Activated T-cell treated with anti-CD3 and anti-CD28 coated beads for 4 hours (primary cell): ENCODE data around the gene ABHD16B.
"Not testable (repeated sequence)": the region's sequence is repeated elsewhere in the genome, so short reads cannot be mapped to it uniquely, and the experiment has no call there.

Source experiments
- DNase-seq: peaks from one replicate; pipeline ENCODE4 v3.0.0-alpha.2; 2020

Gene ABHD16B

DNA sequence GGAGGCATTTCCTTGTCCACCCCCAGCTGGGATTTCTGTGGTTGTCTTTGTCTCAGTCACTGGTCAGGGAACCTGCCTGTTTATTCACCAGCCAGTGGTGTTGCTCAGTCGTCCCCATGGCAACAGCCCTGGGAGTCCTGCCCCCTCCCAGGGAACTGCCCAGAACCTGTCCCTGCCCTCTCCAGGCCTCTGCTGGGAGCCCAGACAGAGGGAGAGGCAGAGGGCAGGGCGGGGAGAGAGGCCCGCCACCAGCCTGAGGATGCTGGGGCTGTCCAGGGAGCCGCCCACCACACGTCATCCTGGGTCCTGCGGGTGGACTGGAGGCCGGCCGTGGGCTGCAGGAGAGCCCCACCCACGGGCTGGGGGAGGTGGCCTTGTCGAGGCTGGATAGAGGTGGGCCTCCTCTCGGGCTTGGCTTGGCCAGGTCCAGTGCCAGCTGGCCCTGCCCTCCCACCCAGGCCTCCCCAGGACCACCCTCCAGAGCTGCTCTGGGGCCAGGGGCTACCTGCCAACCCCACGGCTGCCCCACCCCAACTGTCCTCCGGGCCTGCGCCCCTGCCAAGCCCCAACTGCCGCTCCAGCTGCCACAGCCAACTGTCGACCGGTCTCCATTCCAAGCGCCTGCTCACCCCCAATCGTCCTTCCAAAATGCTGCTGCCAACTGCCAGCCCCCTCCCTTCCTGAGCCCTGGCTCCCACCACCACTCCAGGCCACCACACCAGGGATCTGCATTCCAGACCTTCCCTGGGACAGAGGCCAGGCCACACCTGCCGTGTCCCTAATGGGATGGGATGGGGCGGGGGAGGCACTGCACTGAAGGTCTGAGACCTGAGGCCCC is 26.1 kb upstream of the ABHD16B start:
- DNase-seq: no peak

DNA sequence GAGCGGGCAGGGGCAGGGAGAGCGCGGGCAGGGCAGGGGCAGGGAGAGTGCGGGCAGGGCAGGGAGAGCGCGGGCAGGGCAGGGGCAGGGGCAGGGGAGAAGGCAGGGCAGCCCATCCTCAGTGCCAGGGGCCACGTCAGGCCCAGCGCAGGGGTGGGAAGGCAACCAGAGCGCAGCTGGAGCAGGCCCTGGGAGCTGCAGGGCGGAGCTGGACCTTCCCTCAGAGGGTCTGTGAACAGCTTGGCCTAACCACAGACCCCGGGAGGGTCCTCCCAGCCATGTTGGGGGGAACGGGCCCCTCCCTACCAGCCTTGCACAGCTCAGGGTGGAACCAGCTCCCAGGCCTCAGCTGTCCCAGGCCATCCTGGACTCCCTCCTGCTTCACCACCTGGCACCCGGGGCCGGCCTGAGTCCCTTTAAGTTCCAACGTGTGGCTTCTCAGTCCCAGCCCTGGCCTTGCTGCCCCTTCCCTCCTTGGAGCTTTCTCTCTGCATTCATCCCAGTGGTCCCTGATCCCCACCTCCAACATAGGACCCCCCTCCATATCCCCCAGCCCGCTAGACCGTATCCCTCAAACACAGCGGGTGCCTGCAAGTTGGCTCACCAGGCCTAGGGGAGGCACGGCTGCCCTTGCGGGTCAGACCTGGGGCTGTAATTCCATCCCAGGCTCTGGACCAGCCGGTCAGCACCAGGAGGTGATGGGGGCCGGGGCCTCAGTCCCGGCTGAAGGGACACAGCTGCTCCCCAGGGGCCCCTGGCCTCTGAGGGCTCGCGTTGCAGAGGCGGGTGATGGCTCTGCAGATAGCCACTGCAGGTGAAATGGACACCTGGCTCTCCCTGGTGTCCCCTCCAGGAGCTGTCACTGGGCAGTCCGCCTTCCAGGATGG is 24.6 kb upstream of the ABHD16B start:
- no peak for DNase-seq

DNA sequence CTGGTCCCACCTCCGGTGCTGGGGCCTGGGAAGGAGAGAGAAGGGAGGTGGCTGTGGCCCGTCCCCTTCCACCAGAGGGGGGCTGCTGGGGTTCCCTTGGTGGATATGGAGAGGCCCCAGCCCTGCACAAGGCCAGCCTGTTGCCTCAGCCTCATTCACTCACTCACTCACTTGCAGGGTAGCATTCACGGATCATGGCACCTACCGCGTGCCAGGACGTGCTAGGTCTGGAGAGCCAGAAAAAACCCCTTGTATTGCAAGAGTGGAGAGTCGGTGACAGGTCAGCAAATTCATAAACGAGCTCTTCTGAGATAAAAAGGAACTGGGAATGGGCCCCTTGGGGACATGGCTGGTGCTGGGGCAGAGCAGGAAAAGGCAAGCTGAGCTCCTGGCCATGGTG is 23.8 kb upstream of the ABHD16B start:
- DNase-seq: no peak

DNA sequence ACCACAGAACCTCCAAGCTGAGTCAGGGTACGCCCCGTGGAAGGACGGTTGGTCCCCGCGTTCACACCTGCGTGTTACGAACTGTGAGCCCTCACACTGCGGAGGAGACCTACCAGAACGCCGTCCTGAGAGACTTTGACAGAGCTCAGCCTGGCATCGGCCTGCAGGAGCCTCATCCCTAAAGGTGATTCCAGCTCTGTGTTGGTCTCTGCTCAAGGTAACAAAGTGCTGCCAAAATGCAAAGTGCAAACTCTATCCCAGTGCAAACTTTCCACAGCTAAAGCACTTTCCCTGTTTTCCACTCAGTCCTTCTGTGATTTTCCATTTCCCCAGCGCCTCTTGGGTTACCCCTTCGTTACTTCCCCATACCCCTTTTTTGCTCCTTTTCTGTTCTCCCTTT is 21.7 kb upstream of the ABHD16B start:
- no peak for DNase-seq

DNA sequence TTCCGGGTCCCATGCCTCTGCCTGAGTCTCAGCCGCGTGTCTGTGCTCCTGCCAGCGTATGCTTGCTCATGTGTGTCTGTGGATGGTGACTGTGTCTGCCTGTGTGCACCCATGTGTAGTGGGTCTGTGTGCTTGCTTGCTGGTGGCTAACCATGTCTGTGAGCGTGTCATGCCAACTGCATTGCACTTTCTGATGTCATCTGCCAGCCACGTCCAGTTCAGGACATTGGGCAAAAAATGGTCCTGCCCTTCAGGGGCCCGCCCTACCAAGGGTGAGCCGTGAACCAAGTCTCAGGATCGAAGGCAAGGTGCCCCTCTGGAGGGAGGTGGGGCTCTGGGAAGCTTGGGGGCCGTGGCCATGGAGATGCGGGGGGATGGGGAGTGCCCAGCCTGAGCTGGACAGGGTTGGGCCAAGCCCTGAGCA is 20.9 kb upstream of the ABHD16B start:
- DNase-seq: no peak

DNA sequence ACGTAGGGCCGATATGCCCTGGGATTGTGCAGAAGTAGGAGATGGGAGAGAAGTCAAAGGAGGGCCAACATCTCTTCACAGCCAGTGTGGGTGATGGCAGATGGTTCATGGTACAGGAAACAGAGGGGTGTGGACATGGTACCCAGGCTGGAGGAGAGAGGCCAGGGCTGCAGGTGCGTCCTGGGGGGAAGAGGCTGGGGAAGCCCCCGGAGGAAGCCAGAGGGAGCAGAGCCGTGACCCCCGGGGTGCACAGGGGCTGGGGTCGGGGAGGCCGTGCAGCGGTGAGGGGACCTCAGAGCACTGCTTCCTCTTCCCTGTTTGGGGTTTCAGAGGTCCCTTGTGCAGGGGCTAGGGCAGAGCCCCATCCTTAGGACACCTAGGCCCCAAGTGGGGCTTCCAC is 19.0 kb upstream of the ABHD16B start:
- no peak for DNase-seq

DNA sequence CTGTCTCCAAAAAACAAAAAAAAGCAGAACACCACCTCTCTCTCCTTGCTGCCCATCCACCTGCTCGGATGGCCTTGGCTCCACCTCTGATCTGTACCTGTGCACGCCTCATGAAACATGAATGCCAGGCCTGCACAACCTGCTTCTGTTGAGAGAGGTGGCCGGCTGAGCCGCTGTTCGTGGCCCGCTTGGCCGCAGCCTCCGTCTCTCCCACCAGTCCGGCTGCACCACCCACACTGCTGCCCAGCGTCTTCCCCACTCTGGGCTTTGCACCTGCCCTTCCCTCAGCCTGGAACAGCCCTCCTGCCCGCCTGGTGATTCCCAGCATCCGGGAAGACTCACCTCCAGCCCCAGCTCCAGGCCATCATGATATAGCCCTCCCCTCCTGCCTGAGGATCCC is 18.1 kb upstream of the ABHD16B start:
- no peak for DNase-seq

DNA sequence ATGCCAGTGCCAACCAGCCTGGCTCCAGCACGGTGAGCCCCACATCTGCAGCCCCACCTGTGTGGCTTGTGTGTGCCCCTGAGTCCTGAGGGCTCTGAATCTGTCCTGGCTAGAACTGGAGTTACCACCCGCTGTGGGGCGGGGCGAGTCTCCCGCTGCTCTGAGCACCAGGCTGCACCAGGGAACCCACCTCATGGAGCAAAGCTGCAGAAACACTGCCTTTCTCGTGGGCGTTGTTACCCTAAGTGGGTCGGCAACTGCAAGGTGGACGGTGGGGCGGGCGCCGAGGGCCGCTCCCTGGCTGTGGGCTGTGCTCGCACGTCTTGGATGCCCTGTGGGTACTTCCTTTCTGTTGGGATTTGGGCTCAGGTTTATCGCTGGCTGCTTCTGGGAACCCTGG is 17.5 kb upstream of the ABHD16B start:
- DNase-seq: no peak

DNA sequence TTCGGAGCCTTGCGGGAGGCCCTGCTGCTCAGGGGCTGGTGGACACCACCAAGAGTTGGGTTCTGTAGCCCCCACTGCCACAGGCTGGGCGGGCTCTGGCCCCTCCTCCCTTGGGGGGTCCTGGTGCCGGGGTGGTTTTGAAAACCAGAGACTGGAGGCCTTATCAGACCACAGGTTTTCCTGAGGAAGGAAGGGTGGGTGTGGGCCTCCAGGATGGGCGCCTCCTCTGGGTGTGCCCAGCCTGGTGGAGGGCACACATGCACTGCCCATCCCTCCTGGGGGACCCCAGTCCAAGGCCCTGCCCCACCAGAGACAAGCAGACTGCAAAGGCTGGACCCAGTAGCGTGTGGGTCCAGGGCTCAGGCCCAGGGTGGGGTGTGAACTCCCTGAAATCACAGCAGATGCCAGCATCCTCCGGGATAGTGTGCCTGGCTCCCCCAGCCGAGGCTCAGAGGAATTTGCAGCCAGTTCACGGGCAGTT is 16.7 kb upstream of the ABHD16B start:
- no peak for DNase-seq

DNA sequence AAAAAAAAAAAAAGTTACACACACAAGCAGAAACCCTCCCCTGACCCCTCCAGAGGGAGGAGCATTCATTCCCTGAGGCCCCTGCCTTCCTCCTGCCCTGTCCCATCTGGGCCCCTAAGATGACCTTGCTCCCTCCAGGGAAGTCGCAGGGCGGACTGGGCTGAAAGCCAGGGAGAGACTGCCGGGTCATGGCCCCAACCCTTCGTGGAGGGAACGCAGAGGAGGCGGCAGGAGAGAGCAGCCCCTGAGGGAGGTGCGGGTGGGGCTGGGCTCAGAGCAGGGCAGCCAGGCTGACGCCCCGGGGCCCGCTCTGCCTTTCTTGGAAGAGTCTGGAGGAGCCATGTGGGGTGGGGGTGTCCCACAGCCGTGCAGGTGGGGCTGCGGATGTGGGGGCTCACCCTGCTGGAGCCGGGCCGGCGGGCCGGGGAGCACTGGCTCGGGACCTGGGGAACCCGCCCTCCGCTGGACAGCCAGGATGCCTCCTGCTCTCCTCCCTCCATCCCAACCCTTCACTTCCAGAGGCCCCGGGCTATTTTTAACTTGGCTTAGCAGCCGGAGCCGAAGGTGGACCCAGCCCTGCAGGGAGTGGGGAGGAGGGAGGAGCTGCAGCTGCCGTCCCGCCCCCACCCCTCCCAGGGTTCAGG is 15.0 kb upstream of the ABHD16B start:
- no peak for DNase-seq

DNA sequence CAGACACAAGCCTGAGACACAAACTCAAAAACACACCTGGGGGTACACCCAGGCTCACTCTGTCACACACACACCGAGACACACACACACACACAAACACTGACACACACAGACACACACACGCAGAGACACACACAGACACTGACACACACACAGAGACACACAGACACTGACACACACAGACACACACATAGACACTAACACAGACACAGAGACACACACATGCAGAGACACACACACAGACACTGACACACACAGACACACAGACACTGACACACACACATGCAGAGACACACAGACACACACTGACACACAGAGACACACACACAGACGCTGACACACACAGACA is 14.4 kb upstream of the ABHD16B start:
- DNase-seq: no peak

DNA sequence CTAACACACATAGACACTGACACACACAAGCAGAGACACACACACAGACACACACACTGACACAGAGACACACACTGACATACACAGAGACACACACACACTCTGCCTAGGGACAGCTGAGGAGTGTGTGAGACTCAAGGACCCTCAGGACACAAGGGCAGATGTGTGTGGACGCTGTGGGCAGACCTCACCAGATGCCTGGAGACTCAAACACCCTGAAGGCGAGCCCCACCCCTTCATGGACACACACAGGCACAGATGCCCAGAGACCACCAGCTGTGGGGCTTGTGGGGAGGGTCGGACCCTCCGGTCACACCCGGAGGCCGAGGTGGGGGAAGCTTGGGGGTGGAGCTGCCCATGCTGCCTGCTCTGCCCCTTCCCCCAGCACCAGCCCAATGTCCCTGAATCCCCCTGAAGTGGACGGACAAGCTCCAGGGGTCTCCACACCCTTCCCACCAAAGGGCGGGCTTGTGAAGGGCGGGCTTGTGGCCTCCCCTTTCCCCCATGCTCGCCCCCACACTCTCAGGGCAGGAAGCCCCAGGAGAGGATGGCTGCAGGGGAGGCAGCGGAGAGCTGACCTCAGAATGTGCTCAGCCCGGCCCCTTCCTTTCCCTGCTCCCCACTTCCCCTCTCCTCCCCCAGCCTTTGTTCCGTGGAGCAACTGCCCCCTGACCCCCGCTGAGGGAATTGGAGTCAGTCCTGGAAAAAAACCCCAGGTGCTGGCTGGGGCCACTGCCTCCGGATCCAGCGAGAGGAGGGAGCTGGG is 13.9 kb upstream of the ABHD16B start:
- DNase-seq: no peak

DNA sequence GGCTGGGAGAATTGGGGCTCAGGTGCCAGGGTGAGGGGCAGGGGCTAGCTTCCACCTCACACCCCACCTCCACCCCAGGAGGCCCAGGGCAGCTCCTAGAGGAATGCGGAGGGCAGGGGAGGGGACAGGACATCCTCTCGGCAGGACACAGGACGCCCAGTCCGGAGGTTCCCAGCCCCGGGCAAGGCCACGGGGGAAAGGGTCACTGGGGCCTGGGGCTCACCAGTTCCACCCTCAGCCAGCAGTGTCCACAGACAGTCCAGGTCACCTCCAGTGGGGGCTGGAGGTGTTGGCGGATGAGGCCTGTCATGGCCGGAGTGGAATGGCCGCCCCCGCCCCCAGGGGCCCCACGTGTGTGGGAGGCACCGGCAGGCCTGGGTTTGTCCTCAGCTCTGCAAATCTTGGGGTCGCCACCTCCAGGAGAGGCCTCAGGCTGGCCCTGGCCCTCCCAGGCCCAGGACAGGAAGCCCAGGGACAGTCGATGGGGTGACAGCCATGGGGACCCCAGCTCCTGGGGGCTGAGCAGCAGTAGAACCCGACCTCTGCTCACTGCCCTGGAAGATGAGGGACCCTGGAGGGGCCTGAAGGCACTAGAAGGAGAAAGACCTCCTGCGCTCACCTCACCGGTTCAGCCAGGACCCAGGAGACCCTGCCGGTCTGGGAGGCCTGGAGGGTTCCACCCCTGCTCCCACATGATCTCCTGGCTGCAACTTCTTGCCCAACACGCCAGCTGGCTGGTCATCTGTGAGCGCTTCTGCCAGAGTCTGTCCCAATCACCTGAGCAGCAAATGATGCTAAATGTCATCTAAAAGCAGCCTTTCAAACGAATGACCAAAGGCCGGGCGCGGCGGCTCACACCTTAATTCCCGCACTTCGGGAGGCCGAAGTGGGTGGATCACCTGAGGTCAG is 13.0 kb upstream of the ABHD16B start:
- DNase-seq: no peak

DNA sequence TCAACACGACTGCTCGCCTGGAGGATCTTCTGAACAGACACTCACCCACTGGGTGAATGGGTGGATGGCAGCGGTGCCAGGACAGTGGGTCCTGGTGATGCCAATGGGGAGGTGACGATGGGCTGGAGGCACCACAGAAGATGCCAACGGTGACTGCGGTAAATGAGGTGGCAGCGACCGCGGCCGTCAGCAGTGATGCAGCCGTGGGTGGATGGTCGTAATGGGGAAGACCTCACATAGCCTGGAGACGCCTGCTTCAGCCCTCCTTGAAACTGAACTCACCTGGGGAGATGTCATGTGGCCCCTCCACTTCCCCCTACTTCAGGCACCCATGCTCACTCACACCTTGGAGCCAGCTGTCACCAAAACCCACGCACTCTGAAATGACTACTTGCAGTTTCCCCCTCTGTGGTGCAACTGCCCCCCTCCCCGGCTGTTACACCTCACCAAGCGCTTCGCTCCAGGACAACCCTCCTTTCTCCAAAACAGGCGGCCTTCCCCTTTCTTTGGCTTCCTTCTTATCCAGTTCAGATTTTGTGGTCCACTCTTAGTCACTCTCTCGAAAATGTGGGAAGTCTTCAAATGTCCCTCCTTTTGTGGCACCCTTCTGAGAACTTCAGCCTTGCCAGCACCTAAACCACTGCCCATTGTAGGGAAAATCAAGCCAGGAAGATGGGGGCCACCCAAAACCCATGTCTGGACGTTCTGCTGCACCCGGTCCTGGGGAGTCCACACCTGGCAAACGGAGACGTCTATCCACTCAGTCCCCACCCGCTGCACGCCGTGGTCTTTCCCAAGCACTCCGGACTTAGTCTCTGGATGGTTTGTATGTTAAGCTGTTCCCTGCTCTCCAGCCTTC is 10.4 kb upstream of the ABHD16B start:
- no peak for DNase-seq

DNA sequence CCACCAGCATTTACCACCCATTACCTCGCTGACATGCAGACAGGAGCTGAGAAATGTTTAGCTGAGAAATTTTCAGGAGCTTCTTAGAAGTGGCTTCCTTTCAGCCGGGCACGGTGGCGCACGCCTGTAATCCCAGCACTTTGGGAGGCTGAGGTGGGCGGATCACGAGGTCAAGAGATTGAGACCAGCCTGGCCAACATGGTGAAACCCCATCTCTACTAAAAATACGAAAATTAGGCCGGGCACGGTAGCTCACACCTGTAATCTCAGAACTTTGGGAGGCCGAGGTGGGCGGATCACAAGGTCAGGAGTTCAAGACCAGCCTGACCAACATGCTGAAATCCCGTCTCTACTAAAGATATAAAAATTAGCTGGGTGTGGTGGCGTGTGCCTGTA is 9.8 kb upstream of the ABHD16B start:
- not testable (repeated sequence) for DNase-seq

DNA sequence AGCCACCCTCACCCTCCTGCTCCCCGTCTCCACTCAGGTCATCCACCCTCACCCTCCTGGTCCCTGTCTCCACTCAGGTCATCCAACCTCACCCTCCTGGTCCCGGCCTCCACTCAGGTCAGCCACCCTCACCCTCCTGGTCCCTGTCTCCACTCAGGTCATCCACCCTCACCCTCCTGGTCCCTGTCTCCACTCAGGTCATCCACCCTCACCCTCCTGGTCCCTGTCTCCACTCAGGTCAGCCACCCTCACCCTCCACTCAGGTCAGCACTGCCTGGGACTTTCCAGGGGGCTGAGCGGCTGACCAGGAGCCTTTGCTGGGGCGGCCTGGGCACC is 7.6 kb upstream of the ABHD16B start:
- not testable (repeated sequence) for DNase-seq

DNA sequence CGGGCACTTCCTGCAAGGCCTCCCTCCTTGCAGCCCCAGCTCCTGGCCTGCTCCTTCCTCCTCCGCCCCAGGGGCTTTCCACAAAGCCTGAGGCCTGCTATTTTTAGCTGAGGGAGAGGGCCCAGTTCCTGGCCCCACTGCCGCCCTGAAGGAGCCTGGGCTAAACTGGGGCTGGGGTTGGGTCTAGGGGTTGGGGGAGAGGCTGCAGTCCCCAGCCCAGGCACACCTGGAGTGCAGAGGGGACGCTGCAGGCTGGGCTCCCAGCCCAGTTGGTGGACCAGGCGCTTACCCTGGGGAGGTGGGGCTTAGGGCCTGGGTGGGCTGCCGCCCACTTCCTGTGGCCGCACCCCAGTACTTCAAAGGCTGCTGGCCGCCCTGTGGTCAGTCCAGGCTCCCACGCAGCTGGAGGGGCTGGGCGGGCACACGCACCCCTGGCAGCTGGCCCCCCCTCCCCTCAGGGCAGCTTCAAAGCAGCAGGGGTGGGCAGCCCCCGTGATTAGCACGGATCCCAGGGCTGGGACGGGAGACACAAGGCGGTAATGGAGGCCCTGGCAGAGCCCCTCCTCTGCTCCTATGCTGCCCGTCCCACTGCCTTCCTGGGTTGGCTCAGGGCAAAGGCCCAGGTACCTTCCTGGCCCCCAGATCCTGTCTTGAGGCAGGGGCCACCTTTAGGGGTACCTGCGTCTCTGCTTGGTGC is 7.1 kb upstream of the ABHD16B start:
- no peak for DNase-seq

DNA sequence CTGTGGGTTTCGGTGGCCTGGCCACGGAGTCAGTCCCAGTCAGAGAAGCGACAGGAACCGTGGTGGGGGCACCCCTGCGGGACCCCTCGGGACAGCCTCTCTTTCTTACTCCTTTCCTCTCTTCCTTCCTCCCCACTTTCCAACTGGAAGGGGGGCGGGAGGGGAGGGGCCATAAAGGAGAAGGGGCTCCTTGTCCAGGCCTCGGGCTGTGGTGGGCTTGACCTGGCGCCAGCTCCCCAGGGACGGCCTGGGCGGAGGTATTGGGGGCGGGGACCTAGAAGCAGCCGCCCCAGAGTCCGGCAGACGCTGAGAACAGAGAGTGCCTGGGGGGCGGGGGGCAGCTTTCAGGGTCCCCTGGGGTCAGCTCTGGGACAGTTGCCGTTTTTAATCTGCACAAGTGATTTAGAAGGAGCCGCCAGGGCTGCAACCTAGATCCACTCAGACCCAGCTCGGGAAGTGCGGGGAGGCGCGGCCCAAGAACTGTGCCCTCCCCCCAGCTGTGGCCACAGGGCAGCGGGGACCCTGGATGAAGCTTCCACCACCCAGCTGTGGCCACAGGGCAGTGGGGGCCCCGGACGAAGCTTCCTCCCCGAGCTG is 6.4 kb upstream of the ABHD16B start:
- no peak for DNase-seq

DNA sequence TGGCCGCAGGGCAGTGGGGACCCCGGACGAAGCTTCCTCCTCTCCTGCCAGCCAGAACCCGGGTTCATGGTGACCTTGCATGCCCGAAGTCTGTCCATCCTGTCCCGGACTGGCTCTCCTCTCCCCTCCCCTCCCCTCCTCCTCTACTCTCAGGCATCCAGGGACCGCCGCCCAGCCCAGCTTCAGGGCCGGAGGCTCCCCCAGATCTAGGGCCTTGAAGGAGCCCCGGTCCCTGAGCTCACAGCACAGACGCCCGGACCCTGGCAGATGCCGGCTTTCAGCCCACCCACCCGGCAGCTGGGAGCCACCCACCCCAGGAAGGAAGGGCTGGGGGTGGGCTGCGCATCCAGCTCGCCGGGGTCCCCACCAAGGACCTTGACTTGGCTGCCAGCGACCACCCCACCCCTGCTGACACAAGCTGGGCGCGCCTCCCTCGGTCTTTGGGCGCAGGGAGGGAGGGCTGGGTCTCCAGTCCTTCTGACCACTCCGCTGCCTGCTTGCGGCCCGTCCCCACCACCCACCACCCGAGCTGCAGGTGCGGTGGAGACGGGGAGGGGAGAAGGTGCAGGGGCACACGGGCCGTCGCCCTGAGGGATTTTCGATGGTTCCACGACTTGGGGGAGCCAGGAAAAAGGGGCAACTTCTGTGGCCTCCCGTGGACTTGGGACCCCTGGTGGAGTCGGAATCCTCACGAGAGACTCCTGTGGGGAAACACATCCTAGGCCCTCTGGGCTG is 5.8 kb upstream of the ABHD16B start:
- DNase-seq: no peak
